Common myeloid progenitor, CD34-positive (primary cell): ENCODE measurements around the gene CCT8.

Source experiments
- CTCF ChIA-PET: fragments of 350-600 bp; sonication (Branson Sonifier 250); formaldehyde crosslinking; loops from one replicate; lab custom pipeline; 2021; ENCODE audit warnings: antibody characterized with exemption; lab: Charles Lee
- POLR2A ChIA-PET: fragments of 350-600 bp; sonication (Branson Sonifier 250); formaldehyde crosslinking; loops from one replicate; lab custom pipeline; 2021; ENCODE audit warnings: antibody characterized with exemption; lab: Charles Lee
- DNase-seq, 3 donors: peaks; one replicate each; pipeline versions ENCODE4 v3.0.0 to v3.0.0-alpha.2; 2013
- H3K27ac ChIP-seq, 2 experiments: 1 replicate in 1 of 2; 2 replicates in 1 of 2; pipeline ENCODE4 v1.7.0; 2013; ENCODE audit warnings: inconsistent platforms in 2 of 2, low read length in 2 of 2, mild to moderate bottlenecking in 2 of 2, low read depth in 1 of 2, moderate library complexity in 1 of 2; ENCODE audit not compliant: severe bottlenecking in 2 of 2, insufficient read depth in 1 of 2, poor library complexity in 1 of 2
- H3K27me3 ChIP-seq, 5 experiments: replicated peaks in 2 of 5; 1 replicate in 3 of 5; 2 replicates in 2 of 5; pipeline versions ENCODE4 v1.6.1 to v1.7.0; 2013; ENCODE audit warnings: low read length in 4 of 5, mild to moderate bottlenecking in 2 of 5, moderate library complexity in 2 of 5, inconsistent platforms in 1 of 5; ENCODE audit not compliant: insufficient read depth in 5 of 5, control insufficient read depth in 4 of 5
- H3K36me3 ChIP-seq, 4 experiments: 1 replicate in 2 of 4; 2 replicates in 2 of 4; pipeline versions ENCODE4 v1.6.1 to v1.7.0; 2013; ENCODE audit warnings: low read length in 3 of 4, control low read depth in 1 of 4, mild to moderate bottlenecking in 1 of 4; ENCODE audit not compliant: control insufficient read depth in 4 of 4, insufficient read depth in 4 of 4
- H3K4me1 ChIP-seq, 4 experiments: 1 replicate in 3 of 4; 2 replicates in 1 of 4; pipeline versions ENCODE4 v1.6.1 to v1.7.1; 2013; ENCODE audit warnings: low read length in 3 of 4, mild to moderate bottlenecking in 3 of 4, control low read depth in 1 of 4, inconsistent platforms in 1 of 4, moderate library complexity in 1 of 4; ENCODE audit not compliant: control insufficient read depth in 4 of 4, insufficient read depth in 4 of 4; ENCODE audit errors: control extremely low read depth in 1 of 4
- H3K4me3 ChIP-seq, 7 experiments: 1 replicate in 4 of 7; 2 replicates in 3 of 7; pipeline versions ENCODE4 v1.5.1 to v1.7.0; 2013; ENCODE audit warnings: mild to moderate bottlenecking in 7 of 7, low read length in 6 of 7, moderate library complexity in 6 of 7, inconsistent platforms in 2 of 7, low read depth in 2 of 7, control low read depth in 1 of 7; ENCODE audit not compliant: insufficient read depth in 4 of 7, control insufficient read depth in 1 of 7; ENCODE audit errors: extremely low read depth in 1 of 7
- H3K9me3 ChIP-seq, 5 experiments: 1 replicate in 4 of 5; 2 replicates in 1 of 5; pipeline versions ENCODE4 v1.6.1 to v1.7.1; 2013; ENCODE audit warnings: low read length in 4 of 5, mild to moderate bottlenecking in 2 of 5, inconsistent platforms in 1 of 5, low read depth in 1 of 5, moderate library complexity in 1 of 5; ENCODE audit not compliant: control insufficient read depth in 4 of 5, insufficient read depth in 2 of 5; ENCODE audit errors: control extremely low read depth in 1 of 5
- WGBS: methylation state at CpG from one replicate; pipeline ENCODE4 v1.1.5; 2013; ENCODE audit not compliant: insufficient coverage; 5-methylcytosine and 5-hydroxymethylcytosine counted together

CCT8 gene

GRCh38 chr21:29085106-29085752 is 11.8 kb upstream of the CCT8 start:
- peaks cover 0 to 6% (median 2%) of the 10 kb centered on the region in 4 experiments for H3K36me3 ChIP-seq
- ChIA-PET POLR2A (no interaction called here), CTCF (interaction anchor here (0.8 to 11.9 kb wide), 3 partner anchors 8 to 286 kb away, joined by 3 to 104 read pairs (median 3); no protein-coding TSS in a partner anchor)
- H3K4me3 ChIP-seq: no peak overlapping the region
- WGBS: 100% methylated on average over 4 of the region's 8 CpGs
- no peak overlapping the region for H3K27ac ChIP-seq
- no peak for DNase-seq
- no peaks in the 10 kb centered on the region for H3K9me3 ChIP-seq
- H3K4me1 ChIP-seq: peaks cover 1 to 16% (median 13%) of the 10 kb centered on the region in 4 experiments
- H3K27me3 ChIP-seq: no peaks in the 10 kb centered on the region

- ChIA-PET CTCF (interaction anchor here (1.3 kb wide), 1 partner anchor 7 kb away, joined by 3 read pairs; no protein-coding TSS in a partner anchor), POLR2A (no interaction called here)
- Histone ChIP-seq H3K36me3 (peaks cover 0 to 6% (median 2%) of the 10 kb centered on the region in 4 experiments), H3K27ac (no peak overlapping the region), H3K4me1 (peaks cover 5 to 24% (median 19%) of the 10 kb centered on the region in 4 experiments), H3K27me3 (no peaks in the 10 kb centered on the region), H3K9me3 (no peaks in the 10 kb centered on the region), H3K4me3 (no peak overlapping the region)
- no peak for DNase-seq
- no CpG with 5 or more reads among the region's 2 CpGs for WGBS
Observed at GRCh38 chr21:29084372-29084771, 10.9 kb upstream of the CCT8 start.

GRCh38 chr21:29083306-29083705 is 9.9 kb upstream of the CCT8 start:
- CTCF ChIA-PET: no interaction called here

GRCh38 chr21:29082046-29082815 is 8.8 kb upstream of the CCT8 start:
- H3K4me1 ChIP-seq: peaks cover 19 to 38% (median 31%) of the 10 kb centered on the region in 4 experiments

More at GRCh38 chr21:29083306-29083705, 9.9 kb upstream of the CCT8 start:
- Histone ChIP-seq H3K36me3 (peaks cover 0 to 6% (median 2%) of the 10 kb centered on the region in 4 experiments), H3K9me3 (no peaks in the 10 kb centered on the region), H3K4me1 (peaks cover 14 to 34% (median 28%) of the 10 kb centered on the region in 4 experiments), H3K27ac (no peak overlapping the region), H3K4me3 (no peak overlapping the region), H3K27me3 (no peaks in the 10 kb centered on the region)
- DNase-seq: no peak
- WGBS: 100% methylated on average over 1 of the region's 3 CpGs
- POLR2A ChIA-PET: no interaction called here

GRCh38 chr21:29080454-29080941 is 7.0 kb upstream of the CCT8 start:
- POLR2A ChIA-PET: no interaction called here
- peak overlapping the region in 1 of 2 experiments; percentile 38 for H3K27ac ChIP-seq
- 27% methylated on average over 6 of the region's 6 CpGs for WGBS
- peak; percentile 54 to 72 (median 69) for DNase-seq
- H3K9me3 ChIP-seq: no peaks in the 10 kb centered on the region
- CTCF ChIA-PET: interaction anchor here (0.9 to 1.6 kb wide), 2 partner anchors 291 to 293 kb away, joined by 3 to 4 read pairs; no protein-coding TSS in a partner anchor
- peak overlapping the region in 1 of 7 experiments; percentile 48 for H3K4me3 ChIP-seq
- H3K4me1 ChIP-seq: peaks cover 19 to 50% (median 40%) of the 10 kb centered on the region in 4 experiments
- no peaks in the 10 kb centered on the region for H3K36me3 ChIP-seq
- no peaks in the 10 kb centered on the region for H3K27me3 ChIP-seq

More at GRCh38 chr21:29082046-29082815, 8.8 kb upstream of the CCT8 start:
- Histone ChIP-seq H3K9me3 (no peaks in the 10 kb centered on the region), H3K27me3 (no peaks in the 10 kb centered on the region), H3K27ac (no peak overlapping the region), H3K4me3 (no peak overlapping the region), H3K36me3 (peaks cover 0 to 4% (median 1%) of the 10 kb centered on the region in 4 experiments)
- POLR2A ChIA-PET: interaction anchor here (1.1 kb wide), 1 partner anchor 9 kb away, joined by 3 read pairs; no protein-coding TSS in a partner anchor
- CTCF ChIA-PET: interaction anchor here (0.8 to 1.7 kb wide), 5 partner anchors 11 to 291 kb away, joined by 3 to 6 read pairs (median 4); no protein-coding TSS in a partner anchor
- 100% methylated on average over 2 of the region's 3 CpGs for WGBS
- no peak for DNase-seq

- peak overlapping the region in 2 of 7 experiments; percentile 10 to 17 for H3K4me3 ChIP-seq
- H3K36me3 ChIP-seq: no peaks in the 10 kb centered on the region
- H3K27ac ChIP-seq: no peak overlapping the region
- H3K9me3 ChIP-seq: no peaks in the 10 kb centered on the region
- H3K4me1 ChIP-seq: peaks cover 22 to 56% (median 43%) of the 10 kb centered on the region in 4 experiments
- peak; percentile 51 to 86 (median 84) for DNase-seq
- WGBS: 42% methylated on average over 8 of the region's 8 CpGs
- ChIA-PET POLR2A (no interaction called here), CTCF (interaction anchor here (0.7 to 1.5 kb wide), 2 partner anchors 156 to 291 kb away, joined by 3 to 4 read pairs; no protein-coding TSS in a partner anchor)
- no peaks in the 10 kb centered on the region for H3K27me3 ChIP-seq
Observed at GRCh38 chr21:29078869-29079767, 5.7 kb upstream of the CCT8 start.
